GM23338 (cell line): ENCODE data around the gene GRIA3. TPM values are rescaled to one million over a fixed set of nuclear protein-coding genes. Genes with fewer than 3 reads are reported as not detected.
"Not testable (repeated sequence)": the region's sequence is repeated elsewhere in the genome, so short reads cannot be mapped to it uniquely, and the experiment has no call there.

Source experiments
- ATAC-seq: fragments of 200-7000 bp; cut with Tn5 transposase; 3 replicates; pipeline ENCODE4 v1.9.1; 2020
- DNase-seq: peaks from one replicate; pipeline ENCODE4 v3.0.0-alpha.2; 2015; ENCODE audit warnings: low spot score
- H2AFZ ChIP-seq: fragments of 200-600 bp; sonication (generic); 2 replicates; pipeline ENCODE4 v1.8.0; 2016; ENCODE audit warnings: antibody characterized with exemption, mild to moderate bottlenecking, moderate library complexity
- H3F3A ChIP-seq: fragments of 200-600 bp; sonication (generic); replicated peaks from 2 replicates; pipeline ENCODE4 v1.8.0; 2017; ENCODE audit warnings: antibody characterized with exemption, mixed run types, low read depth
- H3K27ac ChIP-seq: fragments of 200-600 bp; sonication (generic); 2 replicates; pipeline ENCODE4 v1.6.1; 2016; ENCODE audit warnings: low read depth
- H3K27me3 ChIP-seq: fragments of 200-600 bp; sonication (generic); 2 replicates; pipeline ENCODE4 v1.8.0; 2016; ENCODE audit warnings: mild to moderate bottlenecking, mixed run types, moderate library complexity; ENCODE audit not compliant: insufficient read depth
- H3K36me3 ChIP-seq: fragments of 200-600 bp; sonication (generic); 2 replicates; pipeline ENCODE4 v1.8.0; 2016; ENCODE audit warnings: mild to moderate bottlenecking; ENCODE audit not compliant: insufficient read depth
- H3K4me1 ChIP-seq: fragments of 200-600 bp; sonication (generic); 2 replicates; pipeline ENCODE4 v1.8.0; 2016; ENCODE audit warnings: mild to moderate bottlenecking, moderate library complexity; ENCODE audit not compliant: insufficient read depth
- H3K4me2 ChIP-seq: fragments of 200-600 bp; sonication (generic); 2 replicates; pipeline ENCODE4 v1.7.1; 2017; ENCODE audit warnings: mixed run types
- H3K4me3 ChIP-seq: fragments of 200-600 bp; sonication (generic); 2 replicates; pipeline ENCODE4 v1.6.1; 2016; ENCODE audit warnings: mixed run types
- H3K79me2 ChIP-seq: fragments of 200-600 bp; sonication (generic); replicated peaks from 2 replicates; pipeline ENCODE4 v1.8.0; 2017; ENCODE audit warnings: mild to moderate bottlenecking; ENCODE audit not compliant: insufficient read depth
- H3K9me2 ChIP-seq: fragments of 200-600 bp; sonication (generic); 2 replicates; pipeline ENCODE4 v1.8.0; 2017; ENCODE audit not compliant: insufficient read depth
- H4K20me1 ChIP-seq: fragments of 200-600 bp; sonication (generic); replicated peaks from 2 replicates; pipeline ENCODE4 v1.8.0; 2017; ENCODE audit warnings: mild to moderate bottlenecking; ENCODE audit not compliant: insufficient read depth
- H3K27ac Mint-ChIP-seq: 2 replicates; pipeline ENCODE4 v1.8.0; 2020; ENCODE audit warnings: inconsistent platforms, mild to moderate bottlenecking, moderate library complexity, mixed read lengths
- H3K27me3 Mint-ChIP-seq: 3 replicates; pipeline ENCODE4 v1.8.0; 2022; ENCODE audit warnings: low read depth, mild to moderate bottlenecking, moderate library complexity, mixed read lengths, inconsistent platforms; ENCODE audit not compliant: insufficient read depth, poor library complexity
- H3K36me3 Mint-ChIP-seq: 3 replicates; pipeline ENCODE4 v1.8.0; 2021; ENCODE audit warnings: low read depth, mild to moderate bottlenecking, inconsistent platforms, moderate library complexity, mixed read lengths
- H3K4me1 Mint-ChIP-seq: 3 replicates; pipeline ENCODE4 v1.8.0; 2020; ENCODE audit warnings: mild to moderate bottlenecking, inconsistent platforms, mixed read lengths
- H3K4me3 Mint-ChIP-seq: 3 replicates; pipeline ENCODE4 v1.8.0; 2021; ENCODE audit warnings: moderate library complexity, mild to moderate bottlenecking, inconsistent platforms, mixed read lengths
- H3K9me3 Mint-ChIP-seq: 3 replicates; pipeline ENCODE4 v1.8.0; 2020; ENCODE audit warnings: moderate library complexity, mild to moderate bottlenecking, inconsistent platforms, mixed read lengths
- CREB1 ChIP-seq: fragments of 250-450 bp; sonication (Bioruptor Pico); IDR thresholded peaks from 2 replicates; pipeline ENCODE4 v1.5.0; 2020; ENCODE audit warnings: low read depth, mild to moderate bottlenecking, moderate library complexity
- EZH2 ChIP-seq: fragments of 200-600 bp; sonication (generic); IDR thresholded peaks from one replicate; pipeline ENCODE4 v1.8.0; 2017; ENCODE audit warnings: antibody characterized with exemption, mild to moderate bottlenecking, low read depth; ENCODE audit not compliant: unreplicated experiment
- EZH2phosphoT487 ChIP-seq: fragments of 200-600 bp; sonication (generic); IDR thresholded peaks from one replicate; pipeline ENCODE4 v1.8.1; 2018; ENCODE audit warnings: antibody characterized with exemption; ENCODE audit not compliant: unreplicated experiment
- JUNB ChIP-seq: IDR thresholded peaks from one replicate; pipeline ENCODE4 v1.6.1; 2016; ENCODE audit warnings: antibody characterized with exemption; ENCODE audit not compliant: unreplicated experiment
- NANOG ChIP-seq: IDR thresholded peaks from 2 replicates; pipeline ENCODE4 v1.6.1; 2016; ENCODE audit warnings: antibody characterized with exemption, borderline replicate concordance
- STAT1 ChIP-seq: IDR thresholded peaks from one replicate; pipeline ENCODE4 v1.6.1; 2016; ENCODE audit warnings: antibody characterized with exemption; ENCODE audit not compliant: unreplicated experiment
- ZNF114 ChIP-seq: fragments of 250-450 bp; sonication (Bioruptor Pico); IDR thresholded peaks from 2 replicates; pipeline ENCODE4 v1.5.0; 2020; ENCODE audit warnings: mild to moderate bottlenecking, moderate library complexity
- ZNF331 ChIP-seq: fragments of 250-450 bp; sonication (Bioruptor Pico); IDR thresholded peaks from 2 replicates; pipeline ENCODE4 v1.5.0; 2020; ENCODE audit warnings: low read depth, mild to moderate bottlenecking, moderate library complexity
- polyA plus RNA-seq: library from polyadenylated mRNA; unstranded; fragments of >200 nt; fragmentation: Nextera tagmentation; extraction: Ambion mirVana; gene quantifications from 2 replicates; pipeline ENCODE4 v1.2.1, GENCODE V29; 2016
- total RNA-seq: library from RNA; depleted of rRNA; stranded (reverse); fragments of >200 nt; shearing (Covaris generic); gene quantifications from 2 replicates; pipeline ENCODE4 v1.2.3, GENCODE V29; 2014
- TF ChIP-seq, protein P1 (sequence below), 2 experiments: fragments of 200-600 bp in 1 of 2; sonication (generic) in 1 of 2; conservative IDR thresholded peaks; 2 replicates each; pipeline versions ENCODE4 v1.5.1 to v1.6.1; 2016 to 2017; ENCODE audit warnings: antibody characterized with exemption in 2 of 2, low read depth in 2 of 2, mild to moderate bottlenecking in 2 of 2, moderate library complexity in 1 of 2
- TF ChIP-seq, protein P2 (sequence below): IDR thresholded peaks from 2 replicates; pipeline ENCODE4 v1.6.1; 2016; ENCODE audit warnings: antibody characterized with exemption

GRIA3 gene
- total and polyA plus RNA-seq, 2 experiments from 2014 or later: 2.7 to 5.6 TPM

DNA sequence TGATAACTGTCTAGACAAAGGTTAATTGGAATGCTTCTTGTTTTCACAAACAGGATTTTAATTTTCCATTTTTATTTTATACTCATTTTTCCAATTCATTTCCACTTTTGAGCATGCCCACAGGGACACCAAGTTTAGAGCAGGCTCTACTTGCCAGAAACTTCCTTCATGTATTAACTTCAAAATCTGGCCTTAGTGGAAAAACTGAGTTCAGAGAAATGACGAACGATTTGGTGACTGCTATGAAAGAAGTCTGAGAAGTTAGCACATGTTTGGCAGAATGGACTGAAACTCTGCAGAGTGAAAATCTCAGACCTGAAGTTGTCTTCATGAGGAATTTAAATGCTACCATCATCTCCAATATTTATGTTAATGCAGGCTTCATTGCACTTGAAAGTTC, 334.7 kb downstream of the GRIA3 start (continued):
- TF ChIP-seq CREB1 (CRISPR knock-in tag) (no peak), NANOG (no peak), EZH2 (no peak), ZNF114 (no peak), EZH2phosphoT487 (no peak)

DNA sequence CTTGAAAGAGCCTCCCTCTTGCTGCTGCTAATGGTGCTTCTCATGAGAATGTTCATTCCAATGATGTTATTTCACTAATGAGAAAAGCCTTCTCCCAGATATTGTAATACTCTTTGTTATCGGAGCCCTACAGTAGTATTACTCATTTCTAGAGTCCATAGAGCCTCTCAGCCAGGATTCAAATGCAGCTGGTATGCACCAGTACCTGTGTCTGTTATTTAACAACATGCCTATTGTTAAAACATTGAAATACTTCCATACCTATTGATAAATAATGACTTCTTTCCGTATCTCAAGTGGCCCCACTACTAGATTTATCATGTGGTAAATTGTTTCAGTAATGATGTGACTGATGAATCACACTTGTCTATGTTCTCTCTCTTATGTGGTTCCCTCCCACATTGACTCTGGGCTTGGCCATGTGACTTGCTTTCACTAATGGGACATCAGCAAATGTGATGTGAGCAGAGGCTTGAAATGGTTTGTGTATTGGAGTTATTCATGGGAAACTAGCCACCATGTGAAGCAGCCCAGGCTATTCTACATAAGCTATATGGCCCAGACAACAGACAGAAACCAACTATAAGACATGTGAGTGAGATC, 341.1 kb downstream of the GRIA3 start:
- DNase-seq (no peak), ATAC-seq (no peak)
- TF ChIP-seq, protein P1, sequence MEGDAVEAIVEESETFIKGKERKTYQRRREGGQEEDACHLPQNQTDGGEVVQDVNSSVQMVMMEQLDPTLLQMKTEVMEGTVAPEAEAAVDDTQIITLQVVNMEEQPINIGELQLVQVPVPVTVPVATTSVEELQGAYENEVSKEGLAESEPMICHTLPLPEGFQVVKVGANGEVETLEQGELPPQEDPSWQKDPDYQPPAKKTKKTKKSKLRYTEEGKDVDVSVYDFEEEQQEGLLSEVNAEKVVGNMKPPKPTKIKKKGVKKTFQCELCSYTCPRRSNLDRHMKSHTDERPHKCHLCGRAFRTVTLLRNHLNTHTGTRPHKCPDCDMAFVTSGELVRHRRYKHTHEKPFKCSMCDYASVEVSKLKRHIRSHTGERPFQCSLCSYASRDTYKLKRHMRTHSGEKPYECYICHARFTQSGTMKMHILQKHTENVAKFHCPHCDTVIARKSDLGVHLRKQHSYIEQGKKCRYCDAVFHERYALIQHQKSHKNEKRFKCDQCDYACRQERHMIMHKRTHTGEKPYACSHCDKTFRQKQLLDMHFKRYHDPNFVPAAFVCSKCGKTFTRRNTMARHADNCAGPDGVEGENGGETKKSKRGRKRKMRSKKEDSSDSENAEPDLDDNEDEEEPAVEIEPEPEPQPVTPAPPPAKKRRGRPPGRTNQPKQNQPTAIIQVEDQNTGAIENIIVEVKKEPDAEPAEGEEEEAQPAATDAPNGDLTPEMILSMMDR (conservative IDR thresholded peaks at IDR 0.05; ENCODE audit: low read depth in 2 of 2): no peak
- TF ChIP-seq ZNF114: no peak
- TF ChIP-seq ZNF331 (CRISPR knock-in tag): no peak
- no peak for TF ChIP-seq STAT1
- TF ChIP-seq, protein P2, sequence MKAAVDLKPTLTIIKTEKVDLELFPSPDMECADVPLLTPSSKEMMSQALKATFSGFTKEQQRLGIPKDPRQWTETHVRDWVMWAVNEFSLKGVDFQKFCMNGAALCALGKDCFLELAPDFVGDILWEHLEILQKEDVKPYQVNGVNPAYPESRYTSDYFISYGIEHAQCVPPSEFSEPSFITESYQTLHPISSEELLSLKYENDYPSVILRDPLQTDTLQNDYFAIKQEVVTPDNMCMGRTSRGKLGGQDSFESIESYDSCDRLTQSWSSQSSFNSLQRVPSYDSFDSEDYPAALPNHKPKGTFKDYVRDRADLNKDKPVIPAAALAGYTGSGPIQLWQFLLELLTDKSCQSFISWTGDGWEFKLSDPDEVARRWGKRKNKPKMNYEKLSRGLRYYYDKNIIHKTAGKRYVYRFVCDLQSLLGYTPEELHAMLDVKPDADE: no peak
- no peak for TF ChIP-seq EZH2phosphoT487
- TF ChIP-seq JUNB: no peak

DNA sequence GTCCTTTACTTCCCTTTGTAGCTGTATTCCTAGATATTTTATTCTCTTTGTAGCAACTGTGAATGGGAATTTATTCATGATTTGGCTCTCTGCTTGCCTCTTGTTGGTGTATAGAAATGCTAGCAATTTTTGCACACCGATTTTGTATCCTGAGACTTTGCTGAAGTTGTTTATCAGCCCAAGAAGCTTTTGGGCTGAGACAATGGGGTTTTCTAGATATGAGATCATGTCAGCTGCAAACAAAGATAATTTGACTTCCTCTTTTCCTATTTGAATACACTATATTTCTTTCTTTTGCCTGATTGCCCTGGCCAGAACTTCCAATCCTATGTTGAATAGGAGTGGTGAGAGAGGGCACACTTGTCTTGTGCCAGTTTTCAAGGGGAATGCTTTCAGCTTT, 346.6 kb downstream of the GRIA3 start:
- not testable (repeated sequence) for H3K27me3 Mint-ChIP-seq, H3K9me2 ChIP-seq, H3K36me3 Mint-ChIP-seq, H4K20me1 ChIP-seq, H3K4me3 Mint-ChIP-seq, H3K4me2 ChIP-seq, ATAC-seq, H3K27ac Mint-ChIP-seq, H3F3A ChIP-seq, H3K4me1 ChIP-seq, H3K9me3 Mint-ChIP-seq, DNase-seq, H2AFZ ChIP-seq, H3K27ac ChIP-seq, H3K4me1 Mint-ChIP-seq, H3K79me2 ChIP-seq, H3K4me3 ChIP-seq, H3K27me3 ChIP-seq, H3K36me3 ChIP-seq

More for the DNA sequence above, 341.1 kb downstream of the GRIA3 start:
- H3K9me3 Mint-ChIP-seq: peaks cover 3% of the 10 kb centered on the region; the same call in 1 of the 3 replicates
- Histone ChIP-seq H3K79me2 (no peaks in the 10 kb centered on the region), H3K9me2 (no peaks in the 10 kb centered on the region), H3K4me2 (no peak overlapping the region), H2AFZ (no peak overlapping the region), H3K36me3 (no peaks in the 10 kb centered on the region), H3K27ac (no peak overlapping the region), H3K27me3 (no peaks in the 10 kb centered on the region), H3F3A (no peaks in the 10 kb centered on the region), H3K4me3 (no peak overlapping the region), H4K20me1 (no peaks in the 10 kb centered on the region), H3K4me1 (no peaks in the 10 kb centered on the region)
- H3K36me3 Mint-ChIP-seq: no peaks in the 10 kb centered on the region
- peaks cover under 1% of the 10 kb centered on the region for H3K27me3 Mint-ChIP-seq
- H3K4me1 Mint-ChIP-seq: no peaks in the 10 kb centered on the region
- H3K27ac Mint-ChIP-seq: no peak overlapping the region
- H3K4me3 Mint-ChIP-seq: no peak overlapping the region
